Measurements from ENCODE around the gene CDC14B.

DNA sequence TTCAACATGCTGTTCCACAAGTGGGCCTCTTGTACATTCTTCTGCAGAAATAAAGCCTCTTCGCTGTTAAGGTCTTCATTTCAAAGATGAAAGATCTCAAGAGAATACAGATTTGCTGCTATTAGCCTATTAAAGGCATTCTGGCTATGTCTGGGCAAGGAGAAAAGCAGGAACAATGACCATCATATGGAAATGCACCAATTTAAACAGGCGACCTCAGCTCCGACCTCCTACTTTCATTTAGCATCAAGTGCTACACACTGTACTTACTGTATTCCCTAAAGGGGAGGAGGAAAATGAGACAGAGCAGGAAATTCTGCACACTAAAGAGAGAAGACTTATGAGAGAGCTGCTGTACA lies 104.9 kb downstream of the CDC14B start:
- TF ChIP-seq POLR2A (IDR thresholded peaks at IDR 0.05): no peak
- TF ChIP-seq, protein P1, sequence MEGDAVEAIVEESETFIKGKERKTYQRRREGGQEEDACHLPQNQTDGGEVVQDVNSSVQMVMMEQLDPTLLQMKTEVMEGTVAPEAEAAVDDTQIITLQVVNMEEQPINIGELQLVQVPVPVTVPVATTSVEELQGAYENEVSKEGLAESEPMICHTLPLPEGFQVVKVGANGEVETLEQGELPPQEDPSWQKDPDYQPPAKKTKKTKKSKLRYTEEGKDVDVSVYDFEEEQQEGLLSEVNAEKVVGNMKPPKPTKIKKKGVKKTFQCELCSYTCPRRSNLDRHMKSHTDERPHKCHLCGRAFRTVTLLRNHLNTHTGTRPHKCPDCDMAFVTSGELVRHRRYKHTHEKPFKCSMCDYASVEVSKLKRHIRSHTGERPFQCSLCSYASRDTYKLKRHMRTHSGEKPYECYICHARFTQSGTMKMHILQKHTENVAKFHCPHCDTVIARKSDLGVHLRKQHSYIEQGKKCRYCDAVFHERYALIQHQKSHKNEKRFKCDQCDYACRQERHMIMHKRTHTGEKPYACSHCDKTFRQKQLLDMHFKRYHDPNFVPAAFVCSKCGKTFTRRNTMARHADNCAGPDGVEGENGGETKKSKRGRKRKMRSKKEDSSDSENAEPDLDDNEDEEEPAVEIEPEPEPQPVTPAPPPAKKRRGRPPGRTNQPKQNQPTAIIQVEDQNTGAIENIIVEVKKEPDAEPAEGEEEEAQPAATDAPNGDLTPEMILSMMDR (IDR thresholded peaks at IDR 0.05): no peak
